ENCODE measurements around the gene STING1.

DNA sequence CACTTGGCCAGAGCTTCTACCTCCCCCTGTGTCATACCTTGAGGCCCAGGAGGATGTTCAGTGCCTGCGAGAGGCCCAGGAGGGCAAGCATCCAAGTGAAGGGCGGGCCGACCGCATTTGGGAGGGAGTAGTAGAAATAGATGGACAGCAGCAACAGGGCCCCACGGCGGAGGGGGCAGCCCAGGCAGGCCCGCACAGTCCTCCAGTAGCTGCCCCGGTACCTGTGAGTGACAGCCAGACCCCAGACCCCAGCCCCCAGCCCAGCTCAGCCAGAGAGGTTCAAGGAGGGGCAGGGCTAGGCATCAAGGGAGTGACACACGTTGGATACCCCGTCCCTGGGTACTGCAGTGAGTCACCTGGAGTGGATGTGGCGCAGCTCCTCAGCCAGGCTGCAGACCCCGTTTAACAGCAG lies 1.4 kb downstream of the STING1 start:
- TF ChIP-seq EZH2 (IDR thresholded peaks at IDR 0.05; ENCODE audit: borderline replicate concordance): no peak
- TF ChIP-seq EZH2phosphoT487 (IDR thresholded peaks at IDR 0.05; ENCODE audit: low read depth, severe bottlenecking, unreplicated experiment): no peak
- TF ChIP-seq CTCF (IDR thresholded peaks at IDR 0.05; ENCODE audit: poor library complexity): no peak

Measured in hepatocyte (in vitro differentiated cells).